GM06990 (cell line): ENCODE measurements around the gene RPS6KC1.

ENCODE experiments used
- DNase-seq: peaks from one replicate; pipeline ENCODE4 v3.0.0-alpha.2; 2011; ENCODE audit not compliant: insufficient read length; ENCODE audit errors: extremely low read depth
- H3K27me3 ChIP-seq: replicated peaks from 2 replicates; pipeline ENCODE4 v1.6.0; 2011; ENCODE audit warnings: low read length; ENCODE audit not compliant: control insufficient read depth, insufficient read depth
- H3K36me3 ChIP-seq: 2 replicates; pipeline ENCODE4 v1.5.1; 2011; ENCODE audit warnings: low read length; ENCODE audit not compliant: control insufficient read depth, insufficient read depth
- H3K4me3 ChIP-seq: replicated peaks from 2 replicates; pipeline ENCODE4 v1.5.1; 2011; ENCODE audit warnings: low read depth, mild to moderate bottlenecking, control low read depth, low read length
- TF ChIP-seq, protein P1 (sequence below): IDR thresholded peaks from 2 replicates; pipeline ENCODE4 v1.5.1; 2011; ENCODE audit warnings: low read length, control low read depth, mild to moderate bottlenecking, inconsistent platforms; ENCODE audit not compliant: insufficient read depth, poor library complexity, severe bottlenecking

The RPS6KC1 gene

DNA sequence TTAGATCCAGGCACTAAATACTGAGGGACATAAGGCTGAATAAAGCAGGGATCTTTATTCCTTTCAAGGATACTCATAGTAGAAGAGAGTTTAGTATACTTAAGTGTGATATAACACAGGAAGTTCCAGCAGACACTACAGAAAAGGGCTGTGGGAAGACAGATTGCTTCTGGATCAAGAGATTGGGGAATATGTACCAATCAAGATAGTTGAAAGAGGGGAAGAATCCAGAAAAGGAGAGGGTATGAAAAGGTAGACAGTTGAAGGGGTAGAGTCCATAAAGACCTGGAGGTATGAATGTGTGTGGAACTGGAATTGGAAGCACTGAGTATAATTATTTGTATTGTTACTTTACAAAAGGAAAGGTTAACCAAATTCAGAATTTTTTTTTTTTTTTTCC, 2.4 kb downstream of the RPS6KC1 start:
- no peak for DNase-seq
- H3K27me3 ChIP-seq: no peaks in the 10 kb centered on the region
- no peak overlapping the region for H3K4me3 ChIP-seq
- TF ChIP-seq, protein P1, sequence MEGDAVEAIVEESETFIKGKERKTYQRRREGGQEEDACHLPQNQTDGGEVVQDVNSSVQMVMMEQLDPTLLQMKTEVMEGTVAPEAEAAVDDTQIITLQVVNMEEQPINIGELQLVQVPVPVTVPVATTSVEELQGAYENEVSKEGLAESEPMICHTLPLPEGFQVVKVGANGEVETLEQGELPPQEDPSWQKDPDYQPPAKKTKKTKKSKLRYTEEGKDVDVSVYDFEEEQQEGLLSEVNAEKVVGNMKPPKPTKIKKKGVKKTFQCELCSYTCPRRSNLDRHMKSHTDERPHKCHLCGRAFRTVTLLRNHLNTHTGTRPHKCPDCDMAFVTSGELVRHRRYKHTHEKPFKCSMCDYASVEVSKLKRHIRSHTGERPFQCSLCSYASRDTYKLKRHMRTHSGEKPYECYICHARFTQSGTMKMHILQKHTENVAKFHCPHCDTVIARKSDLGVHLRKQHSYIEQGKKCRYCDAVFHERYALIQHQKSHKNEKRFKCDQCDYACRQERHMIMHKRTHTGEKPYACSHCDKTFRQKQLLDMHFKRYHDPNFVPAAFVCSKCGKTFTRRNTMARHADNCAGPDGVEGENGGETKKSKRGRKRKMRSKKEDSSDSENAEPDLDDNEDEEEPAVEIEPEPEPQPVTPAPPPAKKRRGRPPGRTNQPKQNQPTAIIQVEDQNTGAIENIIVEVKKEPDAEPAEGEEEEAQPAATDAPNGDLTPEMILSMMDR: no peak
- no peaks in the 10 kb centered on the region for H3K36me3 ChIP-seq

DNA sequence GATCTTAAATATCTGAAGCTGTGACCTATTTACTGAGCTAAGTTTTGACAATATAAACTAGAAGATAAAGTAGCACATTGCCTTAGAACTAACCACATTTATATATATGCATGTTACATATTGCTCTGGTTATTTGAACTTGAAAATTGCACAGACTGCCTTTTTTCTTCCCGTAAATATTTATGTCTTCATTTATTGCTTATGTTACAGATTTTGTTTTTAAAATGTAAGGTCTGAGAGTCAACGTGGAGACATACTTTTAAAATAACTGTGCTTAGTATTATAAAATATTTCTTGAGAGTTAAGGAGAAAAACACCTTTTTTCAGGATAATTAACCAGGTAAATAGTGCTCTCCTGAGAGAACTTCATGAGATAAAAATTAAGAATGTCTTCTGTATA, 3.1 kb downstream of the RPS6KC1 start:
- Histone ChIP-seq H3K4me3 (no peak overlapping the region), H3K36me3 (no peaks in the 10 kb centered on the region), H3K27me3 (no peaks in the 10 kb centered on the region)
- TF ChIP-seq, protein P1: no peak
- DNase-seq: no peak

DNA sequence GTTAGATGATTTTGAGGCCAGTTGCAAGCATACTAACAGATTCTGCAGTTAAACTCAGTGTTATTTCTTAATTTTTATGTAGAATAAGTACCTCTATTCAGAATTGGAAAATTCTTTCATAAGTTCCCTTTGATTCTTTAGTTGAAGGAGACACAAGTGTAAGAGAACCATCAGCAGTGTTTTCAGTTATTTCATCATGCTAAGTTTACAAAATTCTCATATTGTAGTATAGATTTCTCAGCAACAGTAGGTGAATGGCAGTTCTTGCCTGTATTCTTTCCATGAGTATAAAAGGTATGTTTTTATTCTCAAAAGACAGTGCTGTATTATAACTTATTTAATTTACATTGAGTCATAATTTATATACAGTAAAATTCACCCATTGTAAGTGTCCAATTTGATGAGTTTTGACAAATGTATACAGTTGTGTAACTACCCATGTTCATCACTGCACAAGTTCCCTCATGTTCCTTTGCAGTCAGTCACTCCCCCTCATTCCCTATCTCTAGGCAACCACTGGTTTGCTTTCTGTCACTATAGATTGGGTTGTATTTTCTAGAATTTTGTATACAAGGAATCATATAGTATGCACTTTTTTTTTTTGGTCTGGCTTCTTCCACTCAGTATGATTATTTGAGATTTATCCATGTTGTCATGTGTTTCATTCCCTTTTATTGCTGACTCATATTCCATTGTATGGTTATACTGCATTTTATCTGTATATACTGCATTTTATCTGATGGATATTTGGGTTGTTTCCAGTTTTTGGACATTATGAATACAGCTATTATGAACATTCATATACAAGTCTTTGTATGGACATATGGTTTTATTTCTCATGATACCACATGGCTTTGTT, 3.9 kb downstream of the RPS6KC1 start:
- DNase-seq: no peak
- Histone ChIP-seq H3K27me3 (no peaks in the 10 kb centered on the region), H3K4me3 (no peak overlapping the region), H3K36me3 (no peaks in the 10 kb centered on the region)
- TF ChIP-seq, protein P1: no peak

DNA sequence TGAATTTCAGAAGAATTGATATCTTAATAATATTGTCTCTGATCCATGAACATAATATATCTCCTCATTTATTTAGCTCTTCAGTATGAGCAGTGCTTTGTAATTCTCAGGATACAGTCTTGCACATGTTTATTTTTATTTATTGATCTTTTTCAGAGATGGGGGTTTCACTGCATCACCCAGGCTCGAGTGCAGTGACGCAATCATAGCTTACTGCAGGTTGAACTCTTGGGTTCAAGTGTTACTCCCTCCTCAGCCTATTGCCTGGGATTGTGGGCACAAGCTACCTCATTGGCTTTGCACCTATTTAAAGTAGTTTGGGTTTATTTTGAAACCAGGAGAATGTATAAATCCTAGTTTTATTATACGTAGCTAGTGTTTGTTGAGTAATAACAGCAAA, 4.7 kb downstream of the RPS6KC1 start:
- Histone ChIP-seq H3K27me3 (no peaks in the 10 kb centered on the region), H3K36me3 (no peaks in the 10 kb centered on the region), H3K4me3 (no peak overlapping the region)
- no peak for DNase-seq
- TF ChIP-seq, protein P1: no peak

DNA sequence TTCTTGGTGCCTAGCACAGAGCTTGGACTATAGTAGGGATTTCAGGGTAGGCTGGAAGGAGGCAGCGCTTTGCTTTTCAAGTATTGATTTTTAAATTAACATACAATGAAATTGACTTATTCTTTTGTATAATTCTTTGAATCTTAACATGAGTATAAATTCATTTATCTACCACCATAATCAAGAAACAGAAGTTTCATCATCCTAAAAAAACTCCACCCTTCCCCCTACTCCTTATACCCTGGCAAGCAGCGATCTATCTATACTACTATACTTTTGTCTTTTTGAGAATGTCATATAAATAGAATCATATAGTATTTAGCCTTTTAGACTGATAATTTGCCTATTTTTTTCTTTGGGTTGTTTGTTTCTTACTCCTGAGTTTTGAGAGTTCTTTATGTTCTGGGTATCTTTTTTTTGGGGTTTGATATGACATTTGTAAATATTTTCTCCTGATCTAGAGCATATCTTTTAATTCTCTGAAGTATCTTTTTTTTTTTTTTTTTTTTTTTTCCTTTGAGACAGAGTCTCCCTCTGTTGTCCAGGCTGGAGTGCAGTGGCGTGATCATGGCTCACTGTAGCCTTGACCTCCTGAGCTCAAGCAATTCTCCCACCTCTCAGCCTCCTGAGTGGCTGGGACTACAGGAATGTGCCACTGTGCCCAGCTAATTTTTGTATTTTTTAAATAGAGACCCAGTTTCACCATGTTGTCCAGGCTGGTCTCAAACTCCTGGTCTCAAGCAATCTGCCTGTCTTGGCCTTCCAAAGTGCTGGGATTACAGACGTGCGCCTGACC, 6.4 kb downstream of the RPS6KC1 start:
- H3K4me3 ChIP-seq: no peak overlapping the region
- H3K27me3 ChIP-seq: no peaks in the 10 kb centered on the region
- TF ChIP-seq, protein P1: no peak
- no peaks in the 10 kb centered on the region for H3K36me3 ChIP-seq
- DNase-seq: no peak
